ENCODE data around the gene A4GNT.
"Not testable (repeated sequence)": the region's sequence is repeated elsewhere in the genome, so short reads cannot be mapped to it uniquely, and the experiment has no call there.

The A4GNT gene

GRCh38 chr3:138118612-138119422 lies 13.4 kb downstream of the A4GNT start:
- peak; percentile 49 for DNase-seq

GRCh38 chr3:138114988-138115971 lies 16.9 kb downstream of the A4GNT start, which contains the start of gene DZIP1L:
Gene DZIP1L (minus strand): TSS chr3:138115608. CDS start chr3:138103971, 11,637 bp downstream.
- DNase-seq, result no peak

GRCh38 chr3:138114431-138114918 lies 17.7 kb downstream of the A4GNT start:
- no peak for DNase-seq

GRCh38 chr3:138113326-138113725 lies 18.9 kb downstream of the A4GNT start:
- DNase-seq, result no peak

- DNase-seq, result no peak
These were observed 19.8 kb downstream of the A4GNT start for GRCh38 chr3:138112362-138112761.

- DNase-seq, result no peak
These were observed 26.6 kb downstream of the A4GNT start for GRCh38 chr3:138105598-138105997.

- DNase-seq, result no peak
These were observed 28.7 kb downstream of the A4GNT start for GRCh38 chr3:138103466-138103865.

GRCh38 chr3:138101351-138101940 lies 30.7 kb downstream of the A4GNT start:
- not testable (repeated sequence) for DNase-seq

- no peak for DNase-seq
These were observed 32.8 kb downstream of the A4GNT start for GRCh38 chr3:138099417-138099816.

GRCh38 chr3:138097192-138098172 lies 34.7 kb downstream of the A4GNT start:
- no peak for DNase-seq

- no peak for DNase-seq
These were observed 38.5 kb downstream of the A4GNT start for GRCh38 chr3:138093721-138094120.

GRCh38 chr3:138092023-138092422 lies 40.2 kb downstream of the A4GNT start:
- no peak for DNase-seq

- DNase-seq, result no peak
These were observed 43.1 kb downstream of the A4GNT start for GRCh38 chr3:138089091-138089490.

GRCh38 chr3:138085745-138086144 lies 46.4 kb downstream of the A4GNT start:
- not testable (repeated sequence) for DNase-seq

- no peak for DNase-seq
These were observed 48.0 kb downstream of the A4GNT start for GRCh38 chr3:138084196-138084595.

- no peak for DNase-seq
These were observed 49.2 kb downstream of the A4GNT start for GRCh38 chr3:138082992-138083386.

GRCh38 chr3:138082085-138082991 lies 49.9 kb downstream of the A4GNT start:
- DNase-seq, result peak; percentile 25

GRCh38 chr3:138081371-138082084 lies 50.7 kb downstream of the A4GNT start:
- DNase-seq, result no peak

- DNase-seq, result no peak
These were observed 52.3 kb downstream of the A4GNT start for GRCh38 chr3:138079901-138080300.

GRCh38 chr3:138078901-138079344 lies 53.3 kb downstream of the A4GNT start:
- DNase-seq, result peak; percentile 48

Data from stimulated activated CD4-positive, alpha-beta T cell treated with anti-CD3 and anti-CD28 coated beads, Interleukin-1b, Interleukin-23, amount 100 ng/mL, for 48 hours (primary cell).